ENCODE data around the gene MAGEA10. TPM values are rescaled to one million over a fixed set of nuclear protein-coding genes. Genes with fewer than 3 reads are reported as not detected.

Gene MAGEA10
- total and polyA plus RNA-seq, 9 of the 15 experiments (the other 6 are each of a cell fraction or from before 2014, with no cell fraction given) = 0.06 to 0.45 (median 0.15) TPM; not detected in 4

GRCh38 chrX:152155766-152156310, 17.5 kb upstream of the MAGEA10 start (continued):
- TF ChIP-seq TFAP4 (CRISPR knock-in tag; IDR thresholded peaks at IDR 0.05; ENCODE audit: borderline replicate concordance) (no peak), ARID1B (IDR thresholded peaks at IDR 0.05) (0 out of 2 replicates have a peak, but pooled peaks have one; percentile 19), CCAR2 (IDR thresholded peaks at IDR 0.05; ENCODE audit: low read depth, low read length) (no peak), SMARCC2 (IDR thresholded peaks at IDR 0.05; ENCODE audit: low read depth) (no peak), TCF3 (CRISPR knock-in tag; IDR thresholded peaks at IDR 0.05) (peak; percentile 37; the same call in 1 of the 2 replicates), STAT5A (IDR thresholded peaks at IDR 0.05; ENCODE audit: borderline replicate concordance, low read length) (no peak), POLR2A (conservative IDR thresholded peaks at IDR 0.05) (no peak), NCOR1 (IDR thresholded peaks at IDR 0.05) (no peak), SOX6 (IDR thresholded peaks at IDR 0.05) (no peak), EHMT2 (IDR thresholded peaks at IDR 0.05) (no peak), BCLAF1 (IDR thresholded peaks at IDR 0.05; ENCODE audit: borderline replicate concordance in 1 of 2, control insufficient read depth in 1 of 2, low read depth in 2 of 2, low read length in 1 of 2) (no peak), RAD51 (IDR thresholded peaks at IDR 0.05; ENCODE audit: borderline replicate concordance, low read depth) (no peak), THRA (IDR thresholded peaks at IDR 0.05) (no peak), ZNF699 (CRISPR knock-in tag; IDR thresholded peaks at IDR 0.05; ENCODE audit: insufficient replicate concordance) (no peak), ZBTB43 (CRISPR knock-in tag; IDR thresholded peaks at IDR 0.05) (no peak), EZH2 (IDR thresholded peaks at IDR 0.05; ENCODE audit: borderline replicate concordance, low read depth, low read length) (no peak), XRCC5 (IDR thresholded peaks at IDR 0.05; ENCODE audit: low read depth, low read length) (no peak), HSF4 (CRISPR knock-in tag; IDR thresholded peaks at IDR 0.05; ENCODE audit: borderline replicate concordance) (no peak), MEIS2 (IDR thresholded peaks at IDR 0.05; ENCODE audit: partially characterized antibody) (peak; percentile 48), SIN3B (IDR thresholded peaks at IDR 0.05; ENCODE audit: low read depth) (no peak), ZNF511 (CRISPR knock-in tag; IDR thresholded peaks at IDR 0.05) (no peak), SIRT6 (IDR thresholded peaks at IDR 0.05; ENCODE audit: low read depth, low read length) (no peak), TSC22D4 (tag; IDR thresholded peaks at IDR 0.05) (no peak)
